Stimulated activated CD8-positive, alpha-beta memory T cell treated with anti-CD3 and anti-CD28 coated beads, Interleukin-12 subunit alpha, Interleukin-12 subunit beta, amount 100 ng/mL, for 24 hours (primary cell): ENCODE measurements around the gene CDH13.

Source experiments
- DNase-seq: peaks from one replicate; pipeline ENCODE4 v3.0.0-alpha.2; 2020; ENCODE audit errors: extremely low read depth

CDH13 gene

GRCh38 chr16:82788919-82789318, 162.2 kb downstream of the CDH13 start:
- DNase-seq: no peak

GRCh38 chr16:82792693-82793092, 165.9 kb downstream of the CDH13 start:
- no peak for DNase-seq

- DNase-seq: no peak
These were observed 166.9 kb downstream of the CDH13 start for GRCh38 chr16:82793528-82794245.

- no peak for DNase-seq
These were observed 169.3 kb downstream of the CDH13 start for GRCh38 chr16:82796047-82796446.

GRCh38 chr16:82801361-82801760, 174.6 kb downstream of the CDH13 start:
- DNase-seq: no peak

- DNase-seq: no peak
These were observed 179.1 kb downstream of the CDH13 start for GRCh38 chr16:82805866-82806265.

GRCh38 chr16:82807311-82807710, 180.5 kb downstream of the CDH13 start:
- no peak for DNase-seq

- no peak for DNase-seq
These were observed 181.3 kb downstream of the CDH13 start for GRCh38 chr16:82808036-82808435.

- DNase-seq: no peak
These were observed 183.3 kb downstream of the CDH13 start for GRCh38 chr16:82810077-82810476.

GRCh38 chr16:82814059-82814458, 187.3 kb downstream of the CDH13 start:
- no peak for DNase-seq

GRCh38 chr16:82819286-82819685, 192.5 kb downstream of the CDH13 start:
- no peak for DNase-seq

GRCh38 chr16:82820855-82821254, 194.1 kb downstream of the CDH13 start:
- no peak for DNase-seq

- no peak for DNase-seq
These were observed 197.6 kb downstream of the CDH13 start for GRCh38 chr16:82824408-82824807.

- DNase-seq: no peak
These were observed 202.5 kb downstream of the CDH13 start for GRCh38 chr16:82829301-82829700.

- DNase-seq: no peak
These were observed 204.2 kb downstream of the CDH13 start for GRCh38 chr16:82830944-82831343.

GRCh38 chr16:82832821-82833220, 206.1 kb downstream of the CDH13 start:
- no peak for DNase-seq

- no peak for DNase-seq
These were observed 206.7 kb downstream of the CDH13 start for GRCh38 chr16:82833378-82833993.

GRCh38 chr16:82834151-82834815, 207.5 kb downstream of the CDH13 start:
- DNase-seq: no peak

- DNase-seq: no peak
These were observed 208.9 kb downstream of the CDH13 start for GRCh38 chr16:82835487-82836155.

GRCh38 chr16:82841108-82841507, 214.3 kb downstream of the CDH13 start:
- no peak for DNase-seq

GRCh38 chr16:82843606-82844271, 217.0 kb downstream of the CDH13 start:
- DNase-seq: no peak

GRCh38 chr16:82845116-82845515, 218.3 kb downstream of the CDH13 start:
- DNase-seq: no peak
